Mesenteric fat pad (tissue), 1 donor: Measurements from ENCODE around the gene ZBTB20. TPM values are rescaled to one million over a fixed set of nuclear protein-coding genes. Genes with fewer than 3 reads are reported as not detected.
"Not testable (repeated sequence)": the region's sequence is repeated elsewhere in the genome, so short reads cannot be mapped to it uniquely, and the experiment has no call there.

Source experiments
- DNase-seq: peaks from one replicate; pipeline ENCODE4 v3.0.0-alpha.2; 2020; ENCODE audit warnings: low spot score
- total RNA-seq: library from RNA; stranded (reverse); fragmentation: NEBNext Ultra II Directional; extraction: Animal tissue kit (Norgen Biotek cat#: 25700); gene quantifications from one replicate; pipeline ENCODE4 v1.2.1, GENCODE V29; 2021
- donor health status: DM: yes; HTN: yes; CAD: no.

Gene ZBTB20
- total RNA-seq, 1 donor from 2014 or later = 54.4 TPM

- no peak for DNase-seq
Measured at GRCh38 chr3:115148142-115148790, 1.2 kb upstream of the ZBTB20 start.

GRCh38 chr3:115147329-115148141 lies 447 bp upstream of the ZBTB20 start:
- DNase-seq = peak; percentile 99

- no peak for DNase-seq
Measured at GRCh38 chr3:115146032-115146417, 1.1 kb downstream of the ZBTB20 start.

GRCh38 chr3:115141033-115141757 lies 5.9 kb downstream of the ZBTB20 start:
- DNase-seq = no peak

- DNase-seq = no peak
Measured at GRCh38 chr3:115139072-115139471, 8.0 kb downstream of the ZBTB20 start.

- no peak for DNase-seq
Measured at GRCh38 chr3:115134648-115135347, 12.3 kb downstream of the ZBTB20 start.

- no peak for DNase-seq
Measured at GRCh38 chr3:115127208-115127607, 19.9 kb downstream of the ZBTB20 start.

GRCh38 chr3:115120597-115120996 lies 26.5 kb downstream of the ZBTB20 start:
- no peak for DNase-seq

GRCh38 chr3:115113367-115113766 lies 33.7 kb downstream of the ZBTB20 start:
- no peak for DNase-seq

- DNase-seq = no peak
Measured at GRCh38 chr3:115111632-115112031, 35.5 kb downstream of the ZBTB20 start.

GRCh38 chr3:115110830-115111229 lies 36.3 kb downstream of the ZBTB20 start:
- no peak for DNase-seq

GRCh38 chr3:115110066-115110465 lies 37.0 kb downstream of the ZBTB20 start:
- not testable (repeated sequence) for DNase-seq

- no peak for DNase-seq
Measured at GRCh38 chr3:115108614-115109013, 38.5 kb downstream of the ZBTB20 start.

GRCh38 chr3:115102046-115102445 lies 45.0 kb downstream of the ZBTB20 start:
- DNase-seq = no peak

GRCh38 chr3:115100806-115101205 lies 46.3 kb downstream of the ZBTB20 start:
- DNase-seq = no peak

GRCh38 chr3:115099986-115100571 lies 47.0 kb downstream of the ZBTB20 start:
- no peak for DNase-seq

GRCh38 chr3:115099134-115099985 lies 47.7 kb downstream of the ZBTB20 start:
- no peak for DNase-seq

GRCh38 chr3:115098354-115099073 lies 48.6 kb downstream of the ZBTB20 start:
- DNase-seq = no peak

- no peak for DNase-seq
Measured at GRCh38 chr3:115095236-115095635, 51.9 kb downstream of the ZBTB20 start.
